ENCODE results near the gene RTN4R. TPM values are rescaled to one million over a fixed set of nuclear protein-coding genes. Genes with fewer than 3 reads are reported as not detected.

RTN4R gene
- total and polyA plus RNA-seq, 2 of the 13 experiments (the other 11 are each of a cell fraction or from before 2014, with no cell fraction given): 0.22 to 0.77 TPM

DNA sequence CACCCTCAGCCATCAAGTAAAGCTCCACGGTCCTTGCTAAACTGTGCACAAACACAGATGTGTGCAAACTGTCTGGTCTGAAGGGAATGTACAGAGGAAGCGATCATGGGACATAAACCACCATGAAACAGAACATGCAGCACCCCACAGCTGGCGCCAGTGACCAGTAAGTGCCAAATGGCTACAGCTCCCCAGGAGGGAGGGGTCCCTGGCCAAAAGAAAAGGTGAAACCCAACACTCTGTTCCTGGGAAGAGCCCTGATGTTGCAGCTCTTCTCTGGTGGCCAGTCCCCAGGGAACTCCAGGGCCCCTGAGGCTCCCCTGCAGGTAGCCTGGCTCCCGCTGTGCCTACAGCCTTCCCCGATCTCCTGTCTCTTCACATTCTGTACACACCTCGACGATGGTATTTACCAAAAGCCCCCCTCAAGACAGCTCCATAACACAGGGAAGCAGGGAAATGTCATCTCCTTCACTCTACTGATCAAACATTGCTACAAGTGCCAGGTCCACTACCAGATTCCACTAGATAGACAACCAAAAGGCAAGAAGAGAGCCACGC is 48.8 kb upstream of the RTN4R start (continued):
- TF ChIP-seq ZNF407 (CRISPR knock-in tag; IDR thresholded peaks at IDR 0.05; ENCODE audit: not compliant biosample characterization) (no peak), ZBTB37 (CRISPR knock-in tag; IDR thresholded peaks at IDR 0.05) (no peak), FOXM1 (CRISPR knock-in tag; IDR thresholded peaks at IDR 0.05) (no peak), RBAK (CRISPR knock-in tag; IDR thresholded peaks at IDR 0.05) (no peak), CBX1 (IDR thresholded peaks at IDR 0.05; ENCODE audit: low read depth) (no peak), SNAPC2 (CRISPR knock-in tag; IDR thresholded peaks at IDR 0.05) (no peak), ZNF766 (CRISPR knock-in tag; IDR thresholded peaks at IDR 0.05; ENCODE audit: borderline replicate concordance) (no peak)

Measured in HepG2 (cell line).